ENCODE data around the gene RGMB.

Gene RGMB

GRCh38 chr5:98827588-98828284, 54.3 kb downstream of the RGMB start:
- DNase-seq (ENCODE audit: low read depth): no peak

- DNase-seq (ENCODE audit: low read depth): no peak
These were observed 62.7 kb downstream of the RGMB start for GRCh38 chr5:98836175-98836574.

- DNase-seq (ENCODE audit: low read depth): no peak
These were observed 66.3 kb downstream of the RGMB start for GRCh38 chr5:98839469-98840383.

GRCh38 chr5:98840946-98841345, 67.5 kb downstream of the RGMB start:
- no peak for DNase-seq (ENCODE audit: low read depth)

GRCh38 chr5:98843481-98843880, 70.0 kb downstream of the RGMB start:
- DNase-seq (ENCODE audit: low read depth): no peak

DNA sequence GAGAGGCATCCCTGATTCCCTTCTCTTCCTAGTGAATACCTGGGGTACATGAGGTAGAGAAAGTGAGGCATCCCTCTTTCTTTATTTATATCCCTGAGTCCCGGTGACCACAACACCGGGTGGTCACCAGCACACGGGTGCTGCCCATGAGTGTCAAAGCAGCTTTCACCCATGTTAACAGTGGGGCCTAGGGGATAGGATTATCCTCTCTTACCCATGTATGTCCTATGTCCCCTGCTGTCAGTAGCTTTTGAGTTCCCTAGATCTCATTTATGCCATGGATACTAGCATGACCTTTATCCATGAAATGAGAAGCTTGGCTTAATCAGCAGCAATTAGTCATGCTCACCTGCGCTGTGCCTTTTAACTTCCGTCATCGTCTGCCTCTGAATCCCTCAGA, 71.4 kb downstream of the RGMB start:
- DNase-seq (ENCODE audit: low read depth): no peak

DNA sequence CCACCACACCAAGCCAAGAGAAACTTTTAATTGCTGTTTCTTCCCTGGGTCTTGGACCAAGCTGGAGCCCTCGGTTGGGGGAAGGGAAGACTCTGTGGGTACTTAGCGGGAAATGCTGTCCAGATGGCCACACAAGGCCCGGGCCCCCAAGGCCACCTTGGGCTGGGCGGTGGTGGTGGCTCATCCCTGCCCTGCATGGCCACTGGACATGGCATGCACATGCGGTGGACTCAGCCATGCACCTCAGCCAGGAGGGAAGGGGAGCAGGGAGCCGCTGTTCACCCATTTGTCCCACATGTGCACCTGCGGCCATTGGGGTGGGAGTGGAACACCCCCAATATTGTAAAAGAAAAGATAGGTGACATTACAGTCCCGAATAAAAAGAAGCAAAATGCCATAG, 72.4 kb downstream of the RGMB start:
- no peak for DNase-seq (ENCODE audit: low read depth)

Measured in stimulated activated CD8-positive, alpha-beta memory T cell treated with anti-CD3 and anti-CD28 coated beads, Interleukin-15, amount 100 ng/mL, for 1 hour (primary cell).